Measurements from ENCODE around the gene SFXN3.

Gene SFXN3

GRCh38 chr10:101072923-101073322 lies 41.9 kb downstream of the SFXN3 start:
- no peak for DNase-seq (ENCODE audit: low read depth, low spot score)

- DNase-seq (ENCODE audit: low read depth, low spot score), result no peak
Measured at GRCh38 chr10:101073631-101074030, 42.6 kb downstream of the SFXN3 start.

GRCh38 chr10:101075775-101076174 lies 44.7 kb downstream of the SFXN3 start:
- DNase-seq (ENCODE audit: low read depth, low spot score), result no peak

GRCh38 chr10:101076630-101077029 lies 45.6 kb downstream of the SFXN3 start:
- no peak for DNase-seq (ENCODE audit: low read depth, low spot score)

GRCh38 chr10:101079874-101080273 lies 48.8 kb downstream of the SFXN3 start:
- DNase-seq (ENCODE audit: low read depth, low spot score), result no peak

GRCh38 chr10:101080933-101081931 lies 50.2 kb downstream of the SFXN3 start:
- DNase-seq (ENCODE audit: low read depth, low spot score), result peak; percentile 59

- no peak for DNase-seq (ENCODE audit: low read depth, low spot score)
Measured at GRCh38 chr10:101085846-101086245, 54.8 kb downstream of the SFXN3 start.

- DNase-seq (ENCODE audit: low read depth, low spot score), result no peak
Measured at GRCh38 chr10:101087376-101087775, 56.3 kb downstream of the SFXN3 start.

GRCh38 chr10:101087965-101088364 lies 56.9 kb downstream of the SFXN3 start:
- DNase-seq (ENCODE audit: low read depth, low spot score), result no peak

GRCh38 chr10:101089520-101090299 lies 58.7 kb downstream of the SFXN3 start:
- no peak for DNase-seq (ENCODE audit: low read depth, low spot score)

GRCh38 chr10:101090597-101090996 lies 59.6 kb downstream of the SFXN3 start:
- no peak for DNase-seq (ENCODE audit: low read depth, low spot score)
